Measurements from ENCODE around the gene PTMA.

- no peak for TF ChIP-seq POLR2A (IDR thresholded peaks at IDR 0.05)
- no peak for TF ChIP-seq CTCF (IDR thresholded peaks at IDR 0.05)
Observed at GRCh38 chr2:231684314-231685223, 23.8 kb upstream of the PTMA start.

Measured in body of pancreas (tissue), 4 donors.